ENCODE results near the gene RCAN3. TPM values are rescaled to one million over a fixed set of nuclear protein-coding genes. Genes with fewer than 3 reads are reported as not detected.

RCAN3 gene
- total and polyA plus RNA-seq, 9 of the 15 experiments (the other 6 are each of a cell fraction or from before 2014, with no cell fraction given), result 0.10 to 1.4 (median 0.43) TPM

DNA sequence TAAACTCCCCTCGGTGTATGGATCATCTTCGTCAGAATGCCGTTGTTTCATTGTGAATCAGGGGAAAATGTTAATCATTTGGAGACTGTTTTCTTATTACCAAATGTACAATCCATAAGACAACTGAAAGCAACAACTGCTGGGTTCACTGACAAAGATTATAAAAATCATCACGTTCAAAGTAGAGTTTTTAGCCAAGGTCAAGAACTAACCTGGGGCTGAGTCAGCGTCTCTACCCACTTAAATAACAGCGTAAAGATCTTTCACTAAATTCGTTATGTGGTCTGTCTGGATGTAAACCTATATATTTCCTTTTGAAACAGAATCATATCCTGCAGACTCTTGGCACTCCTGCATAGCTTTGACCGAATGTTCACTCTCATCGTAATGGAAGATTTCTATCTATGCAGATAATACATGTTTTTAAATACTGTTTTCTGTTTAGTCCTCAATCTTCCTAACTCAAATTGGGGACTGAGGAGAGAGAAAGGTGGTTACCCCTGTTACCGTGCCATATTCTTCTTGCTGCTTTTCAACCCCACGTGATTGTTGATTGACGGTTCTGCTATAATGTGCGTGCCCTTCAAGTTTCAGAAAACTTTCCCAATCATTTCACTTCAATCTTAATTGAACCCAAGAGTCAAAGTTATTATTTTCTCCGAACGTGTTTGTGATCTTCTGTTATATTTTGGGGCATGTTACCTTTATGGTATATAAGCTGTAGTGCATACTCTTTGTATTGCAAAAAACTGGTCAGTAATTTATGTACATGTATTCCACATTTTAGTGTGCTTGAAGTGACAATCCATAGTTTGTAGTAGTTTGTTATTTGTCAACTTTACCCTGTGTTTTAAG lies 37.6 kb downstream of the RCAN3 start:
- Histone ChIP-seq H3K4me1 (replicated peaks in 1 of 2; ENCODE audit: control insufficient read depth in 2 of 2, insufficient read depth in 2 of 2, low read length in 2 of 2) (peaks cover 3 to 15% of the 10 kb centered on the region in 2 experiments; a peak in 4 of 5 replicates), H3K4me3 (no peak overlapping the region), H2AFZ (ENCODE audit: low read depth, low read length) (no peak overlapping the region), H3K4me2 (ENCODE audit: insufficient read depth, low read length) (no peak overlapping the region), H3K9ac (ENCODE audit: insufficient read depth in 1 of 2, low read depth in 2 of 2, low read length in 2 of 2) (no peak overlapping the region), H3K27ac (ENCODE audit: extremely low read depth, low read depth, low read length) (no peak overlapping the region), H3K27me3 (ENCODE audit: control insufficient read depth in 2 of 2, insufficient read depth in 2 of 2, low read length in 2 of 2) (peaks cover 5 to 14% of the 10 kb centered on the region in 2 experiments; a peak in 3 of 5 replicates), H3K79me2 (ENCODE audit: control insufficient read depth, insufficient read depth, low read length) (no peaks in the 10 kb centered on the region), H4K20me1 (replicated peaks; ENCODE audit: control insufficient read depth, insufficient read depth, low read length) (no peaks in the 10 kb centered on the region), H3K9me1 (ENCODE audit: control insufficient read depth, insufficient read depth, low read length) (no peaks in the 10 kb centered on the region), H3K36me3 (ENCODE audit: control insufficient read depth, insufficient read depth, low read length) (no peaks in the 10 kb centered on the region), H3K9me3 (replicated peaks; ENCODE audit: control insufficient read depth, insufficient read depth, low read depth, low read length) (no peaks in the 10 kb centered on the region)
- CTCF ChIA-PET (ENCODE audit: low intra/inter-chr PET ratio), result no interaction called here
- FAIRE-seq (no peak), ATAC-seq (no peak), DNase-seq (ENCODE audit: extremely low read depth in 1 of 4, low spot score in 3 of 4) (no peak)
- no TSS peak for BruUV-seq (replicated peaks)
- intact Hi-C loops (cut with micrococcal nuclease) (loop anchor here (5.0 kb wide), 1 partner anchor 292 kb away; no protein-coding TSS in a partner anchor), in situ Hi-C loops (cut with MboI) (no loop called here)
- POLR2A ChIA-PET, result interaction anchor here (0.6 to 1.6 kb wide), 4 partner anchors 9 to 429 kb away, joined by 3 read pairs; no protein-coding TSS in a partner anchor
- WGBS (ENCODE audit: insufficient coverage, low coverage, missing lambda C conversion rate), result 3% methylated on average over 15 of the region's 15 CpGs
- TF ChIP-seq, protein P1, sequence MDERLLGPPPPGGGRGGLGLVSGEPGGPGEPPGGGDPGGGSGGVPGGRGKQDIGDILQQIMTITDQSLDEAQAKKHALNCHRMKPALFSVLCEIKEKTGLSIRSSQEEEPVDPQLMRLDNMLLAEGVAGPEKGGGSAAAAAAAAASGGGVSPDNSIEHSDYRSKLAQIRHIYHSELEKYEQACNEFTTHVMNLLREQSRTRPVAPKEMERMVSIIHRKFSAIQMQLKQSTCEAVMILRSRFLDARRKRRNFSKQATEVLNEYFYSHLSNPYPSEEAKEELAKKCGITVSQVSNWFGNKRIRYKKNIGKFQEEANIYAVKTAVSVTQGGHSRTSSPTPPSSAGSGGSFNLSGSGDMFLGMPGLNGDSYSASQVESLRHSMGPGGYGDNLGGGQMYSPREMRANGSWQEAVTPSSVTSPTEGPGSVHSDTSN (CRISPR knock-in tag; IDR thresholded peaks at IDR 0.05; ENCODE audit: low read depth), result no peak
- TF ChIP-seq, protein P1 (tag; conservative IDR thresholded peaks at IDR 0.05; ENCODE audit: low read depth), result peak; percentile 36; the same call in 1 of the 2 replicates
- TF ChIP-seq CBX2 (IDR thresholded peaks at IDR 0.05; ENCODE audit: insufficient read depth, low read length, poor library complexity, severe bottlenecking), result peak; percentile 97
- TF ChIP-seq C11orf30 (IDR thresholded peaks at IDR 0.05; ENCODE audit: low read depth), result 0 out of 2 replicates have a peak, but pooled peaks have one; percentile 28
- TF ChIP-seq RNF2 (IDR thresholded peaks at IDR 0.05), result no peak; the same call in 1 of the 2 replicates
- peak; percentile 97 for TF ChIP-seq CBX8 (IDR thresholded peaks at IDR 0.05; ENCODE audit: borderline replicate concordance, extremely low read depth, low read depth, low read length, poor library complexity, severe bottlenecking)
- TF ChIP-seq, protein P2, sequence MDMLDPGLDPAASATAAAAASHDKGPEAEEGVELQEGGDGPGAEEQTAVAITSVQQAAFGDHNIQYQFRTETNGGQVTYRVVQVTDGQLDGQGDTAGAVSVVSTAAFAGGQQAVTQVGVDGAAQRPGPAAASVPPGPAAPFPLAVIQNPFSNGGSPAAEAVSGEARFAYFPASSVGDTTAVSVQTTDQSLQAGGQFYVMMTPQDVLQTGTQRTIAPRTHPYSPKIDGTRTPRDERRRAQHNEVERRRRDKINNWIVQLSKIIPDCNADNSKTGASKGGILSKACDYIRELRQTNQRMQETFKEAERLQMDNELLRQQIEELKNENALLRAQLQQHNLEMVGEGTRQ (CRISPR knock-in tag; IDR thresholded peaks at IDR 0.05), result peak; percentile 53
- TF ChIP-seq, protein P3, sequence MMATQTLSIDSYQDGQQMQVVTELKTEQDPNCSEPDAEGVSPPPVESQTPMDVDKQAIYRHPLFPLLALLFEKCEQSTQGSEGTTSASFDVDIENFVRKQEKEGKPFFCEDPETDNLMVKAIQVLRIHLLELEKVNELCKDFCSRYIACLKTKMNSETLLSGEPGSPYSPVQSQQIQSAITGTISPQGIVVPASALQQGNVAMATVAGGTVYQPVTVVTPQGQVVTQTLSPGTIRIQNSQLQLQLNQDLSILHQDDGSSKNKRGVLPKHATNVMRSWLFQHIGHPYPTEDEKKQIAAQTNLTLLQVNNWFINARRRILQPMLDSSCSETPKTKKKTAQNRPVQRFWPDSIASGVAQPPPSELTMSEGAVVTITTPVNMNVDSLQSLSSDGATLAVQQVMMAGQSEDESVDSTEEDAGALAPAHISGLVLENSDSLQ (IDR thresholded peaks at IDR 0.05), result peak; percentile 63
- TF ChIP-seq PTTG1 (tag; IDR thresholded peaks at IDR 0.05; ENCODE audit: low read depth), result no peak

Measured in K562 (cell line).